Fibroblast of lung (primary cell): ENCODE measurements around the gene KCNK10.

Experiments
- CTCF ChIP-seq, 2 donors: IDR thresholded peaks in 1 of 2; conservative IDR thresholded peaks in 1 of 2; 1 replicate in 1 of 2; 2 replicates in 1 of 2; pipeline ENCODE4 v1.5.1; 2011 to 2012; ENCODE audit warnings: low read length in 2 of 2, control low read depth in 1 of 2, inconsistent platforms in 1 of 2, low read depth in 1 of 2, mild to moderate bottlenecking in 1 of 2
- EZH2 ChIP-seq: IDR thresholded peaks from 2 replicates; pipeline ENCODE4 v1.5.1; 2012; ENCODE audit warnings: low read length, control low read depth, mild to moderate bottlenecking; ENCODE audit errors: missing control alignments

GRCh38 chr14:88233915-88234314 lies 89.2 kb downstream of the KCNK10 start:
- TF ChIP-seq CTCF (conservative IDR thresholded peaks at IDR 0.05 in 1 of 2, IDR thresholded peaks at IDR 0.05 in 1 of 2; ENCODE audit: low read depth in 1 of 2, low read length in 2 of 2): no peak
- TF ChIP-seq EZH2: no peak
